Daoy (cell line): ENCODE results near the gene RNF180. TPM values are rescaled to one million over a fixed set of nuclear protein-coding genes. Genes with fewer than 3 reads are reported as not detected.
"Not testable (repeated sequence)": the region's sequence is repeated elsewhere in the genome, so short reads cannot be mapped to it uniquely, and the experiment has no call there.

Source experiments
- DNase-seq: peaks from one replicate; pipeline ENCODE4 v3.0.0-alpha.2; 2015; ENCODE audit warnings: low read depth
- total RNA-seq: library from RNA; depleted of rRNA; stranded (reverse); fragments of >200 nt; shearing (Covaris generic); gene quantifications from 2 replicates; pipeline ENCODE4 v1.2.3, GENCODE V29; 2014; rRNA removed

RNF180 gene
- total RNA-seq, 1 experiment from 2014 or later: 2.4 TPM

DNA sequence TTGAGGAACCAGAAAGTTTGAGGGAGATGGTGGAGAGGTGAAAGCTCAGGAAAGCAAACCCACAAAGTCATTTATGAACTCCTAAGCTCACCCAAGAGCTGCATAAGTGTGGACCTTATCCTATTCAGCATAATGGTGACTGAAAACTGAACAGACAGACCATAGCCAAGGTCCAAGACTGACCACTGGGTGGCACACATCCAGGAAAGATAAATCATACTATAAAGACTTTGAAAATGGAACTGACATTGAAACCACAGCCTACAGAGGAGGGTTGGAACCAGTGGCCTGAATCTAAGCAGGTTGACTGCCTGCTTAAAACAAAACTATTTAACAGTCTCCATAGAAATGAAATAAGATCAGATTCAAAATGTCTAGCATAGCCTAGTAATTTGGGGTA is 219.1 kb downstream of the RNF180 start:
- DNase-seq: no peak

DNA sequence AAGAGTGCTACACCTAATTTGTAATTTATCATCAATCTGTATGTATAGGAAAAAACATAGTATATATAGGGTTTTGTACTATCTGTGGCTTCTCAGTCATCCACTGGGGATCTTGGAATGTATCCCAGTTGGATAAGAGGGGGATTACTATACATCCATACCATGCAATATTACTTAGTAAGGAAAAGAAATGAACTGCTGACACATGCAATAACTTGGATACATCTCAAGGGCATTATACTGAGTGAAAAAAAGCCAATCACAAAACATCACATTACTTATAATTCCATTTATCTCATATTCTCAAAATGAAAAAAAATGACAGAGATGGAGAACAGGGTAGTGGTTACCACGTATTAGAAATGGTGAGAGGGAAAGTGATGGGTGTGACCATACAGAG is 231.9 kb downstream of the RNF180 start:
- no peak for DNase-seq

DNA sequence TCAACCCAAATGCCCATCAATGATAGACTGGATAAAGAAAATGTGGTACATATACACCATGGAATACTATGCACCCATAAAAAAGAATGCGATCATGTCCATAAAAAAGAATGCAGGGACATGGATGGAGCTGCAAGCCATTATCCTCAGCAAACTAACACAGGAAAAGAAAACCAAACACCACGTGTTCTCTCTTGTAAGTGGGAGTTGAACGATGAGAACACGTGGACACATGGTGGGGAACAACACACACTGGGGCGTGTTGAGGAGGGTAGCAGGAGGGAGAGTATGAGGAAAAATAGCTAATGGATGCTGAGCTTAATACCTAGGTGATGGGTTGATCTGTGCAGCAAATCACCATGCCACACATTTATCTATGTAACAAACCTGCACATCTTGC is 233.1 kb downstream of the RNF180 start:
- DNase-seq: not testable (repeated sequence)

DNA sequence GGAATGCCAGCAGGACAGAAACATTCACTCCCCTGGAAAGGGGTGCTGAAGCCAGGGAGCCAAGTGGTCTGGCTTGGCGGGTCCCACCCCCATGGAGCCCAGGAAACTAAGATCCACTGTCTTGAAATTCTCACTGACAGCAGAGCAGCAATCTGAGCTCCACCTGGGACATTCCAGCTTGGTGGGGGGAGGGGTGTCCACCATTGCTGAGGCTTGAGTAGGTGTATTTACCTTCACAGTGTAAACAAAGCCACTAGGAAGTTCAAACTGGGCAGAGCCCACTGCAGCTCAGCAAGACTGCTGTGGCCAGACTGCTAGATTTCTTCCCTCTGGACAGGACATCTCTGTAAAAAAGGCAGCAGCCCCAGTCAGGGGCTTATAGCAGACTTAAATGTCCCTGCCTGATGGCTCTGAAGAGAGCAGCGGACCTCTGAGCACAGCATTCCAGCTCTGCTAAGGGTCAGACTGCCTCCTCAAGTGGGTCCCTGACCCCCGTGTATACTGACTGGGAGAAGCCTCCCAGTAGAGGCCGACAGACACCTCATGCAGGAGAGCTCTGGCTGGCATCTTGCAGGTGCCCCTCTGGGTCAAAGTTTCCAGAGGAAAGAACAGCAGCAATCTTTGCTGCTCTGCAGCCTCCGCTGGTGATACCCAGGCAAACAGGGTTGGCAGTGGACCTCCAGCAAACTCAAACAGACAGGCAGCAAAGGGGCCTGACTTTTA is 241.6 kb downstream of the RNF180 start:
- not testable (repeated sequence) for DNase-seq

DNA sequence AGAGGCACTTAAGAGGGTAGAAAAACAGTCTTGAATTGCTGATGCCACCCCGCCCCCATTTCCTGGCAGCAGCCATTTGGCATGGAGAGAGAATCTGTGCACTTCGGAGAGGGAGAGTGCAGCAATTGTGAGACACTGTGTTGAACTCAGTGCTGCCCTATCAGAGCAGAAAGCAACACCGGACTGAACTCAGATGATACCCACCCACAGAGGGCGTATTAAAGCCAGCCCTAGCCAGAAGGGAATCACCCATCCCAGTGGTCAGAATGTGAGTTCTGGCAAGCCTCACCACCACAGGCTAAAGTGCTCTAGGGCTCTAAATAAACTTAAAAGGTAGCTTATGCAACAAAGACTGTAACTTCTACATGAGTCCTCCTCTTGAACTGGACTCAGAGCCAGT is 251.7 kb downstream of the RNF180 start:
- DNase-seq: no peak

DNA sequence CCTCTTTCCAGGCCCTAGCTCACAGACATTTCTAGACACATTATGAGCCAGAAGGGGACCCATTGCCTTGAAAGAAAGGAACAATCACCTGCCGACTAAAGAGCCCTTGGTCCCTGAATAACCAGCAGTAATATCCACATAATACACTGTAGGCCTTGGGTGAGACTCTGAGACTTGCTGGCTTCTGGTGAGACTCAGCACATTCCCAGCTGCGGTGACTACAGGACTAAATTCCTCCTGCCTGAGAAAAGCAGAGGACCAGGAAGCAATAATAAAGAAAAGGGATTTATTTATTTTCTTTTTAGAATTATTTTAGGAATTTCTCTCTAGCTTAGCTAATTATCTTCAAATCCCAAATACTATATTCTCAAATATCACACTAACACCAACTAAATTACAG is 252.4 kb downstream of the RNF180 start:
- DNase-seq: no peak

Other genes with a start within 250 kb of the RNF180 start
- not detected in 2 replicates for gene HTR1A, start 203.4 kb upstream of the RNF180 start, total RNA-seq